Measurements from ENCODE around the gene OSBPL5.

Gene OSBPL5

GRCh38 chr11:3096909-3097530 lies 68.1 kb downstream of the OSBPL5 start:
- DNase-seq, result no peak

- DNase-seq, result no peak
Measured at GRCh38 chr11:3095712-3096361, 69.3 kb downstream of the OSBPL5 start.

- DNase-seq, result no peak
Measured at GRCh38 chr11:3094223-3094824, 70.8 kb downstream of the OSBPL5 start.

GRCh38 chr11:3093281-3094191 lies 71.6 kb downstream of the OSBPL5 start:
- no peak for DNase-seq

- DNase-seq, result no peak
Measured at GRCh38 chr11:3092603-3093141, 72.4 kb downstream of the OSBPL5 start.

- DNase-seq, result no peak
Measured at GRCh38 chr11:3091846-3092602, 73.1 kb downstream of the OSBPL5 start.

- no peak for DNase-seq
Measured at GRCh38 chr11:3091081-3091845, 73.8 kb downstream of the OSBPL5 start.

GRCh38 chr11:3090096-3090901 lies 74.8 kb downstream of the OSBPL5 start:
- no peak for DNase-seq

GRCh38 chr11:3089236-3090061 lies 75.7 kb downstream of the OSBPL5 start:
- no peak for DNase-seq

GRCh38 chr11:3088806-3089205 lies 76.3 kb downstream of the OSBPL5 start:
- no peak for DNase-seq

- DNase-seq, result no peak
Measured at GRCh38 chr11:3087821-3088800, 77.0 kb downstream of the OSBPL5 start.

- no peak for DNase-seq
Measured at GRCh38 chr11:3087373-3087772, 77.7 kb downstream of the OSBPL5 start.

- no peak for DNase-seq
Measured at GRCh38 chr11:3086671-3087150, 78.4 kb downstream of the OSBPL5 start.

GRCh38 chr11:3086114-3086513 lies 79.0 kb downstream of the OSBPL5 start:
- no peak for DNase-seq

GRCh38 chr11:3085052-3085451 lies 80.1 kb downstream of the OSBPL5 start:
- DNase-seq, result no peak

- DNase-seq, result no peak
Measured at GRCh38 chr11:3083321-3083720, 81.8 kb downstream of the OSBPL5 start.

GRCh38 chr11:3081386-3081751 lies 83.7 kb downstream of the OSBPL5 start:
- DNase-seq, result no peak

GRCh38 chr11:3080733-3081385 lies 84.3 kb downstream of the OSBPL5 start:
- DNase-seq, result no peak

All from NCI-H446 treated with DMSO at 0.1 percent for 48 hours (cell line).